Effector memory CD4-positive, alpha-beta T cell (primary cell): Measurements from ENCODE around the gene CUX1.

Experiments
- DNase-seq, 3 donors: peaks; one replicate each; pipeline ENCODE4 v3.0.0-alpha.2; 2020
- H3K27ac ChIP-seq: 2 replicates; pipeline ENCODE4 v1.7.0; 2013; ENCODE audit warnings: mild to moderate bottlenecking, low read length, moderate library complexity; ENCODE audit not compliant: insufficient read depth, poor library complexity, severe bottlenecking
- H3K27me3 ChIP-seq: replicated peaks from 2 replicates; pipeline ENCODE4 v1.7.0; 2013; ENCODE audit warnings: mild to moderate bottlenecking, low read length; ENCODE audit not compliant: insufficient read depth, control insufficient read depth, poor library complexity, severe bottlenecking
- H3K36me3 ChIP-seq: 2 replicates; pipeline ENCODE4 v1.7.0; 2013; ENCODE audit warnings: mild to moderate bottlenecking, low read length, moderate library complexity; ENCODE audit not compliant: control insufficient read depth, insufficient read depth
- H3K4me1 ChIP-seq: 2 replicates; pipeline ENCODE4 v1.7.0; 2013; ENCODE audit warnings: low read length, mild to moderate bottlenecking; ENCODE audit not compliant: control insufficient read depth, insufficient read depth, poor library complexity, severe bottlenecking
- H3K4me3 ChIP-seq: 2 replicates; pipeline ENCODE4 v1.7.0; 2013; ENCODE audit warnings: low read length, low read depth, mild to moderate bottlenecking; ENCODE audit not compliant: insufficient read depth, poor library complexity, severe bottlenecking
- H3K9me3 ChIP-seq: 2 replicates; pipeline ENCODE4 v1.7.0; 2013; ENCODE audit warnings: mild to moderate bottlenecking, low read length, moderate library complexity; ENCODE audit not compliant: control insufficient read depth

CUX1 gene

GRCh38 chr7:101989101-101989500, 171.7 kb downstream of the CUX1 start:
- H3K27me3 ChIP-seq: no peaks in the 10 kb centered on the region
- no peaks in the 10 kb centered on the region for H3K36me3 ChIP-seq
- no peaks in the 10 kb centered on the region for H3K4me1 ChIP-seq
- no peaks in the 10 kb centered on the region for H3K9me3 ChIP-seq
- no peak overlapping the region for H3K4me3 ChIP-seq
- DNase-seq: no peak
- H3K27ac ChIP-seq: no peak overlapping the region

- H3K9me3 ChIP-seq: no peaks in the 10 kb centered on the region
- DNase-seq: no peak
- no peak overlapping the region for H3K27ac ChIP-seq
- H3K36me3 ChIP-seq: no peaks in the 10 kb centered on the region
- H3K4me3 ChIP-seq: no peak overlapping the region
- H3K4me1 ChIP-seq: no peaks in the 10 kb centered on the region
- no peaks in the 10 kb centered on the region for H3K27me3 ChIP-seq
These were observed 173.5 kb downstream of the CUX1 start for GRCh38 chr7:101990811-101991418.

GRCh38 chr7:101991860-101992259, 174.4 kb downstream of the CUX1 start:
- Histone ChIP-seq H3K9me3 (no peaks in the 10 kb centered on the region), H3K4me1 (no peaks in the 10 kb centered on the region), H3K27ac (no peak overlapping the region), H3K27me3 (no peaks in the 10 kb centered on the region), H3K36me3 (no peaks in the 10 kb centered on the region), H3K4me3 (no peak overlapping the region)
- DNase-seq: no peak

- H3K36me3 ChIP-seq: no peaks in the 10 kb centered on the region
- no peaks in the 10 kb centered on the region for H3K27me3 ChIP-seq
- no peak overlapping the region for H3K4me3 ChIP-seq
- no peaks in the 10 kb centered on the region for H3K4me1 ChIP-seq
- H3K27ac ChIP-seq: no peak overlapping the region
- no peak for DNase-seq
- H3K9me3 ChIP-seq: no peaks in the 10 kb centered on the region
These were observed 175.9 kb downstream of the CUX1 start for GRCh38 chr7:101993311-101993710.

- no peak overlapping the region for H3K4me3 ChIP-seq
- no peaks in the 10 kb centered on the region for H3K9me3 ChIP-seq
- DNase-seq: no peak
- H3K36me3 ChIP-seq: no peaks in the 10 kb centered on the region
- H3K27me3 ChIP-seq: no peaks in the 10 kb centered on the region
- H3K27ac ChIP-seq: no peak overlapping the region
- H3K4me1 ChIP-seq: no peaks in the 10 kb centered on the region
These were observed 177.7 kb downstream of the CUX1 start for GRCh38 chr7:101995121-101995520.

GRCh38 chr7:101996131-101996691, 178.8 kb downstream of the CUX1 start:
- H3K27ac ChIP-seq: no peak overlapping the region
- no peaks in the 10 kb centered on the region for H3K9me3 ChIP-seq
- no peaks in the 10 kb centered on the region for H3K36me3 ChIP-seq
- no peak for DNase-seq
- no peaks in the 10 kb centered on the region for H3K4me1 ChIP-seq
- H3K4me3 ChIP-seq: no peak overlapping the region
- no peaks in the 10 kb centered on the region for H3K27me3 ChIP-seq

- H3K4me1 ChIP-seq: no peaks in the 10 kb centered on the region
- no peak overlapping the region for H3K4me3 ChIP-seq
- no peaks in the 10 kb centered on the region for H3K36me3 ChIP-seq
- no peak overlapping the region for H3K27ac ChIP-seq
- no peaks in the 10 kb centered on the region for H3K9me3 ChIP-seq
- DNase-seq: no peak
- no peaks in the 10 kb centered on the region for H3K27me3 ChIP-seq
These were observed 179.4 kb downstream of the CUX1 start for GRCh38 chr7:101996876-101997275.

- Histone ChIP-seq H3K27me3 (no peaks in the 10 kb centered on the region), H3K9me3 (no peaks in the 10 kb centered on the region), H3K4me3 (no peak overlapping the region), H3K36me3 (no peaks in the 10 kb centered on the region), H3K27ac (no peak overlapping the region), H3K4me1 (no peaks in the 10 kb centered on the region)
- no peak for DNase-seq
These were observed 180.8 kb downstream of the CUX1 start for GRCh38 chr7:101998029-101998905.

- no peak for DNase-seq
- H3K27me3 ChIP-seq: no peaks in the 10 kb centered on the region
- no peaks in the 10 kb centered on the region for H3K4me1 ChIP-seq
- H3K9me3 ChIP-seq: no peaks in the 10 kb centered on the region
- H3K36me3 ChIP-seq: no peaks in the 10 kb centered on the region
- no peak overlapping the region for H3K4me3 ChIP-seq
- no peak overlapping the region for H3K27ac ChIP-seq
These were observed 181.4 kb downstream of the CUX1 start for GRCh38 chr7:101998906-101999240.

GRCh38 chr7:101999393-101999792, 182.0 kb downstream of the CUX1 start:
- Histone ChIP-seq H3K4me3 (no peak overlapping the region), H3K27ac (no peak overlapping the region), H3K9me3 (no peaks in the 10 kb centered on the region), H3K27me3 (no peaks in the 10 kb centered on the region), H3K4me1 (no peaks in the 10 kb centered on the region), H3K36me3 (no peaks in the 10 kb centered on the region)
- no peak for DNase-seq
